ENCODE results near the gene AHNAK2.
"Not testable (repeated sequence)": the region's sequence is repeated elsewhere in the genome, so short reads cannot be mapped to it uniquely, and the experiment has no call there.

Gene AHNAK2

GRCh38 chr14:104908303-104908702, 69.9 kb downstream of the AHNAK2 start:
- Histone ChIP-seq H3K27me3 (ENCODE audit: insufficient read depth, poor library complexity, severe bottlenecking) (peaks cover 4% of the 10 kb centered on the region), H3K4me3 (replicated peaks; ENCODE audit: insufficient read depth, low read length) (no peak overlapping the region), H3K27ac (replicated peaks) (no peak overlapping the region)
- DNase-seq (ENCODE audit: low read depth in 1 of 2, low spot score in 1 of 2): no peak
- TF ChIP-seq GABPA (IDR thresholded peaks at IDR 0.05; ENCODE audit: low read depth): no peak

- not testable (repeated sequence) for H3K27me3 ChIP-seq (ENCODE audit: insufficient read depth, poor library complexity, severe bottlenecking); H3K4me3 ChIP-seq (replicated peaks; ENCODE audit: insufficient read depth, low read length); H3K27ac ChIP-seq (replicated peaks); DNase-seq (ENCODE audit: low read depth in 1 of 2, low spot score in 1 of 2)
Measured at GRCh38 chr14:104905579-104905933, 72.6 kb downstream of the AHNAK2 start.

- not testable (repeated sequence) for DNase-seq (ENCODE audit: low read depth in 1 of 2, low spot score in 1 of 2); H3K27me3 ChIP-seq (ENCODE audit: insufficient read depth, poor library complexity, severe bottlenecking); H3K4me3 ChIP-seq (replicated peaks; ENCODE audit: insufficient read depth, low read length); H3K27ac ChIP-seq (replicated peaks)
Measured at GRCh38 chr14:104904650-104905578, 73.3 kb downstream of the AHNAK2 start.

GRCh38 chr14:104903990-104904389, 74.2 kb downstream of the AHNAK2 start:
- H3K4me3 ChIP-seq (replicated peaks; ENCODE audit: insufficient read depth, low read length): no peak overlapping the region
- no peak overlapping the region for H3K27ac ChIP-seq (replicated peaks)
- no peak for DNase-seq (ENCODE audit: low read depth in 1 of 2, low spot score in 1 of 2)
- peaks cover 6% of the 10 kb centered on the region for H3K27me3 ChIP-seq (ENCODE audit: insufficient read depth, poor library complexity, severe bottlenecking)
- TF ChIP-seq GABPA (IDR thresholded peaks at IDR 0.05; ENCODE audit: low read depth) (no peak), SPI1 (IDR thresholded peaks at IDR 0.05; ENCODE audit: borderline replicate concordance, low read depth) (no peak), CTCF (IDR thresholded peaks at IDR 0.05; ENCODE audit: insufficient read depth, low read length) (no peak), POLR2AphosphoS5 (IDR thresholded peaks at IDR 0.05; ENCODE audit: low read depth) (no peak), REST (IDR thresholded peaks at IDR 0.05; ENCODE audit: insufficient replicate concordance, low read depth) (no peak)

GRCh38 chr14:104900639-104901512, 77.3 kb downstream of the AHNAK2 start:
- H3K27me3 ChIP-seq (ENCODE audit: insufficient read depth, poor library complexity, severe bottlenecking): peaks cover 2% of the 10 kb centered on the region
- TF ChIP-seq POLR2AphosphoS5 (IDR thresholded peaks at IDR 0.05; ENCODE audit: low read depth) (no peak), CTCF (IDR thresholded peaks at IDR 0.05; ENCODE audit: insufficient read depth, low read length) (no peak), SPI1 (IDR thresholded peaks at IDR 0.05; ENCODE audit: borderline replicate concordance, low read depth) (no peak), REST (IDR thresholded peaks at IDR 0.05; ENCODE audit: insufficient replicate concordance, low read depth) (no peak), GABPA (IDR thresholded peaks at IDR 0.05; ENCODE audit: low read depth) (no peak)
- no peak overlapping the region; the same call in 1 of the 2 replicates for H3K27ac ChIP-seq (replicated peaks)
- H3K4me3 ChIP-seq (replicated peaks; ENCODE audit: insufficient read depth, low read length): no peak overlapping the region
- DNase-seq (ENCODE audit: low read depth in 1 of 2, low spot score in 1 of 2): no peak

All from HL-60 (cell line).